SK-N-SH treated with all-trans-retinoic acid at 6 μM for 48 hours (cell line): ENCODE measurements around the gene CCM2L.

Experiments
- ARNTL ChIP-seq: fragments of 450-650 bp; formaldehyde crosslinking; IDR thresholded peaks from 2 replicates; pipeline ENCODE4 v1.5.0; 2020; ENCODE audit warnings: low read depth, mild to moderate bottlenecking, moderate library complexity, borderline replicate concordance
- BACH2 ChIP-seq: fragments of 250-450 bp; sonication (Bioruptor Pico); IDR thresholded peaks from 2 replicates; pipeline ENCODE4 v1.9.0; 2021; ENCODE audit warnings: mild to moderate bottlenecking, borderline replicate concordance
- CSDC2 ChIP-seq: fragments of 250-450 bp; sonication (Bioruptor Pico); IDR thresholded peaks from 2 replicates; pipeline ENCODE4 v1.5.0; 2020; ENCODE audit warnings: mild to moderate bottlenecking, moderate library complexity
- SNAI2 ChIP-seq: fragments of 250-450 bp; sonication (Bioruptor Pico); IDR thresholded peaks from 2 replicates; pipeline ENCODE4 v1.5.0; 2020; ENCODE audit warnings: mild to moderate bottlenecking, moderate library complexity
- TOX ChIP-seq: fragments of 250-450 bp; sonication (Bioruptor Pico); IDR thresholded peaks from 2 replicates; pipeline ENCODE4 v1.8.0; 2021; ENCODE audit warnings: mild to moderate bottlenecking, moderate library complexity, borderline replicate concordance
- ZFP3 ChIP-seq: fragments of 250-450 bp; sonication (Bioruptor Pico); IDR thresholded peaks from 2 replicates; pipeline ENCODE4 v1.5.0; 2020; ENCODE audit warnings: mild to moderate bottlenecking, moderate library complexity
- ZFP30 ChIP-seq: fragments of 450-650 bp; formaldehyde crosslinking; IDR thresholded peaks from 2 replicates; pipeline ENCODE4 v1.5.0; 2022; ENCODE audit warnings: mild to moderate bottlenecking, moderate library complexity
- ZNF565 ChIP-seq: fragments of 450-650 bp; formaldehyde crosslinking; conservative IDR thresholded peaks from 2 replicates; pipeline ENCODE4 v1.5.0; 2020; ENCODE audit warnings: low read depth, mild to moderate bottlenecking, moderate library complexity
- ZNF70 ChIP-seq: fragments of 450-650 bp; formaldehyde crosslinking; IDR thresholded peaks from 2 replicates; pipeline ENCODE4 v1.5.0; 2020; ENCODE audit warnings: mild to moderate bottlenecking, moderate library complexity
- ZNF8 ChIP-seq: fragments of 450-650 bp; formaldehyde crosslinking; IDR thresholded peaks from 2 replicates; pipeline ENCODE4 v1.5.0; 2020; ENCODE audit warnings: mild to moderate bottlenecking, moderate library complexity
- TF ChIP-seq, protein P1 (sequence below): fragments of 250-450 bp; sonication (Bioruptor Pico); IDR thresholded peaks from 2 replicates; pipeline ENCODE4 v1.5.1; 2020; ENCODE audit warnings: low read depth, mild to moderate bottlenecking, moderate library complexity
- TF ChIP-seq, protein P2 (sequence below): fragments of 250-450 bp; sonication (Bioruptor Pico); IDR thresholded peaks from 2 replicates; pipeline ENCODE4 v1.5.0; 2020; ENCODE audit warnings: mild to moderate bottlenecking, moderate library complexity
- TF ChIP-seq, protein P3 (sequence below): fragments of 250-450 bp; sonication (Bioruptor Pico); IDR thresholded peaks from 2 replicates; pipeline ENCODE4 v1.8.0; 2020; ENCODE audit warnings: mild to moderate bottlenecking, moderate library complexity, borderline replicate concordance
- TF ChIP-seq, protein P4 (sequence below): fragments of 250-450 bp; sonication (Bioruptor Pico); IDR thresholded peaks from 2 replicates; pipeline ENCODE4 v1.5.1; 2021; ENCODE audit warnings: mild to moderate bottlenecking, moderate library complexity

DNA sequence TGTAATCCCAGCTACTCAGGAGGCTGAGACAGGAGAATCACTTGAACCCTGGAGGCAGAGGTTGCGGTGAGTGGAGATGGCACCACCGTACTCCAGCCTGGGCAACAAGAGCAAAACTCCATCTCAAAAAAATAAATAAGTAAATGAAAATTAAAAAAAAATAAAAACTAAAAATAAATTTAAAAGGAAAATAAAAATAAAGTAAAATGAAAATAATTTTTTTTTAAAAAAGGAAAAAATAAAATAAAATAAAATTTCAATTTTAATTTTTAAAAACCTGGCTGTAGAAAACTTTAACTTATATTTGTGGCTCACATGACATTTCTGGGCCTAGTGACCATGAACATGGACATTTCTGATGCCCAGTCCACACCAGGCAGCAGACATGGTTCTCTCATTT, 57.9 kb downstream of the CCM2L start:
- no peak for TF ChIP-seq ZNF70
- no peak for TF ChIP-seq ZNF8 (CRISPR knock-in tag)
- TF ChIP-seq ZFP3 (CRISPR knock-in tag): no peak
- TF ChIP-seq, protein P1, sequence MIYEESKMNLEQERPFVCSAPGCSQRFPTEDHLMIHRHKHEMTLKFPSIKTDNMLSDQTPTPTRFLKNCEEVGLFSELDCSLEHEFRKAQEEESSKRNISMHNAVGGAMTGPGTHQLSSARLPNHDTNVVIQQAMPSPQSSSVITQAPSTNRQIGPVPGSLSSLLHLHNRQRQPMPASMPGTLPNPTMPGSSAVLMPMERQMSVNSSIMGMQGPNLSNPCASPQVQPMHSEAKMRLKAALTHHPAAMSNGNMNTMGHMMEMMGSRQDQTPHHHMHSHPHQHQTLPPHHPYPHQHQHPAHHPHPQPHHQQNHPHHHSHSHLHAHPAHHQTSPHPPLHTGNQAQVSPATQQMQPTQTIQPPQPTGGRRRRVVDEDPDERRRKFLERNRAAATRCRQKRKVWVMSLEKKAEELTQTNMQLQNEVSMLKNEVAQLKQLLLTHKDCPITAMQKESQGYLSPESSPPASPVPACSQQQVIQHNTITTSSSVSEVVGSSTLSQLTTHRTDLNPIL (CRISPR knock-in tag): no peak
- no peak for TF ChIP-seq ARNTL (CRISPR knock-in tag)
- TF ChIP-seq ZNF565: no peak
- no peak for TF ChIP-seq TOX (CRISPR knock-in tag)
- no peak for TF ChIP-seq CSDC2 (CRISPR knock-in tag)
- TF ChIP-seq BACH2 (CRISPR knock-in tag): no peak
- no peak for TF ChIP-seq SNAI2
- TF ChIP-seq, protein P2, sequence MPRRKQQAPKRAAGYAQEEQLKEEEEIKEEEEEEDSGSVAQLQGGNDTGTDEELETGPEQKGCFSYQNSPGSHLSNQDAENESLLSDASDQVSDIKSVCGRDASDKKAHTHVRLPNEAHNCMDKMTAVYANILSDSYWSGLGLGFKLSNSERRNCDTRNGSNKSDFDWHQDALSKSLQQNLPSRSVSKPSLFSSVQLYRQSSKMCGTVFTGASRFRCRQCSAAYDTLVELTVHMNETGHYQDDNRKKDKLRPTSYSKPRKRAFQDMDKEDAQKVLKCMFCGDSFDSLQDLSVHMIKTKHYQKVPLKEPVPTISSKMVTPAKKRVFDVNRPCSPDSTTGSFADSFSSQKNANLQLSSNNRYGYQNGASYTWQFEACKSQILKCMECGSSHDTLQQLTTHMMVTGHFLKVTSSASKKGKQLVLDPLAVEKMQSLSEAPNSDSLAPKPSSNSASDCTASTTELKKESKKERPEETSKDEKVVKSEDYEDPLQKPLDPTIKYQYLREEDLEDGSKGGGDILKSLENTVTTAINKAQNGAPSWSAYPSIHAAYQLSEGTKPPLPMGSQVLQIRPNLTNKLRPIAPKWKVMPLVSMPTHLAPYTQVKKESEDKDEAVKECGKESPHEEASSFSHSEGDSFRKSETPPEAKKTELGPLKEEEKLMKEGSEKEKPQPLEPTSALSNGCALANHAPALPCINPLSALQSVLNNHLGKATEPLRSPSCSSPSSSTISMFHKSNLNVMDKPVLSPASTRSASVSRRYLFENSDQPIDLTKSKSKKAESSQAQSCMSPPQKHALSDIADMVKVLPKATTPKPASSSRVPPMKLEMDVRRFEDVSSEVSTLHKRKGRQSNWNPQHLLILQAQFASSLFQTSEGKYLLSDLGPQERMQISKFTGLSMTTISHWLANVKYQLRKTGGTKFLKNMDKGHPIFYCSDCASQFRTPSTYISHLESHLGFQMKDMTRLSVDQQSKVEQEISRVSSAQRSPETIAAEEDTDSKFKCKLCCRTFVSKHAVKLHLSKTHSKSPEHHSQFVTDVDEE (CRISPR knock-in tag): no peak
- no peak for TF ChIP-seq ZFP30
- TF ChIP-seq, protein P3, sequence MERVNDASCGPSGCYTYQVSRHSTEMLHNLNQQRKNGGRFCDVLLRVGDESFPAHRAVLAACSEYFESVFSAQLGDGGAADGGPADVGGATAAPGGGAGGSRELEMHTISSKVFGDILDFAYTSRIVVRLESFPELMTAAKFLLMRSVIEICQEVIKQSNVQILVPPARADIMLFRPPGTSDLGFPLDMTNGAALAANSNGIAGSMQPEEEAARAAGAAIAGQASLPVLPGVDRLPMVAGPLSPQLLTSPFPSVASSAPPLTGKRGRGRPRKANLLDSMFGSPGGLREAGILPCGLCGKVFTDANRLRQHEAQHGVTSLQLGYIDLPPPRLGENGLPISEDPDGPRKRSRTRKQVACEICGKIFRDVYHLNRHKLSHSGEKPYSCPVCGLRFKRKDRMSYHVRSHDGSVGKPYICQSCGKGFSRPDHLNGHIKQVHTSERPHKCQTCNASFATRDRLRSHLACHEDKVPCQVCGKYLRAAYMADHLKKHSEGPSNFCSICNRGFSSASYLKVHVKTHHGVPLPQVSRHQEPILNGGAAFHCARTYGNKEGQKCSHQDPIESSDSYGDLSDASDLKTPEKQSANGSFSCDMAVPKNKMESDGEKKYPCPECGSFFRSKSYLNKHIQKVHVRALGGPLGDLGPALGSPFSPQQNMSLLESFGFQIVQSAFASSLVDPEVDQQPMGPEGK (CRISPR knock-in tag): no peak
- TF ChIP-seq, protein P4, sequence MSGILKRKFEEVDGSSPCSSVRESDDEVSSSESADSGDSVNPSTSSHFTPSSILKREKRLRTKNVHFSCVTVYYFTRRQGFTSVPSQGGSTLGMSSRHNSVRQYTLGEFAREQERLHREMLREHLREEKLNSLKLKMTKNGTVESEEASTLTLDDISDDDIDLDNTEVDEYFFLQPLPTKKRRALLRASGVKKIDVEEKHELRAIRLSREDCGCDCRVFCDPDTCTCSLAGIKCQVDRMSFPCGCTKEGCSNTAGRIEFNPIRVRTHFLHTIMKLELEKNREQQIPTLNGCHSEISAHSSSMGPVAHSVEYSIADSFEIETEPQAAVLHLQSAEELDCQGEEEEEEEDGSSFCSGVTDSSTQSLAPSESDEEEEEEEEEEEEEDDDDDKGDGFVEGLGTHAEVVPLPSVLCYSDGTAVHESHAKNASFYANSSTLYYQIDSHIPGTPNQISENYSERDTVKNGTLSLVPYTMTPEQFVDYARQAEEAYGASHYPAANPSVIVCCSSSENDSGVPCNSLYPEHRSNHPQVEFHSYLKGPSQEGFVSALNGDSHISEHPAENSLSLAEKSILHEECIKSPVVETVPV: no peak
